Smooth muscle cell (in vitro differentiated cells): Measurements from ENCODE around the gene CORO2B. TPM values are rescaled to one million over a fixed set of nuclear protein-coding genes. Genes with fewer than 3 reads are reported as not detected.

Experiments
- DNase-seq: peaks from one replicate; lab custom pipeline; 2025; ENCODE audit not compliant: unreplicated experiment; lab: John Stamatoyannopoulos, UW
- H2AFZ ChIP-seq: fragments of 200-600 bp; sonication (generic); 2 replicates; pipeline ENCODE4 v1.6.0; 2016; ENCODE audit warnings: antibody characterized with exemption, low read depth, mild to moderate bottlenecking
- H3F3A ChIP-seq: fragments of 200-600 bp; sonication (generic); 2 replicates; pipeline ENCODE4 v1.6.0; 2017; ENCODE audit warnings: antibody characterized with exemption, low read depth
- H3K27ac ChIP-seq: fragments of 200-600 bp; sonication (generic); 2 replicates; pipeline ENCODE4 v1.5.1; 2016; ENCODE audit warnings: low read depth, mild to moderate bottlenecking
- H3K27me3 ChIP-seq: fragments of 200-600 bp; sonication (generic); 2 replicates; pipeline ENCODE4 v1.6.1; 2016; ENCODE audit warnings: low read depth, mild to moderate bottlenecking
- H3K36me3 ChIP-seq: fragments of 200-600 bp; sonication (generic); 2 replicates; pipeline ENCODE4 v1.5.1; 2016; ENCODE audit warnings: low read depth
- H3K4me1 ChIP-seq: fragments of 200-600 bp; sonication (generic); 2 replicates; pipeline ENCODE4 v1.5.1; 2016; ENCODE audit warnings: low read depth
- H3K4me2 ChIP-seq: fragments of 200-600 bp; sonication (generic); 2 replicates; pipeline ENCODE4 v1.6.0; 2016; ENCODE audit warnings: mild to moderate bottlenecking
- H3K4me3 ChIP-seq: fragments of 200-600 bp; sonication (generic); 2 replicates; pipeline ENCODE4 v1.5.1; 2016; ENCODE audit warnings: mild to moderate bottlenecking
- H3K79me2 ChIP-seq: fragments of 200-600 bp; sonication (generic); 2 replicates; pipeline ENCODE4 v1.6.0; 2016; ENCODE audit warnings: low read depth, mild to moderate bottlenecking
- H3K9ac ChIP-seq: fragments of 200-600 bp; sonication (generic); 2 replicates; pipeline ENCODE4 v1.6.0; 2016; ENCODE audit warnings: low read depth
- H3K9me3 ChIP-seq: fragments of 200-600 bp; sonication (generic); replicated peaks from 2 replicates; pipeline ENCODE4 v1.5.1; 2016; ENCODE audit warnings: low read depth
- H4K20me1 ChIP-seq: fragments of 200-600 bp; sonication (generic); 2 replicates; pipeline ENCODE4 v1.6.0; 2016; ENCODE audit warnings: low read depth
- CTCF ChIP-seq: fragments of 200-600 bp; sonication (generic); IDR thresholded peaks from 2 replicates; pipeline ENCODE4 v1.5.1; 2017; ENCODE audit warnings: borderline replicate concordance, mild to moderate bottlenecking, antibody characterized with exemption; ENCODE audit not compliant: insufficient read depth, poor library complexity, severe bottlenecking
- WGBS: methylation state at CpG from one replicate; pipeline ENCODE4 v1.1.7; 2016; ENCODE audit warnings: low lambda C conversion rate; 5-methylcytosine and 5-hydroxymethylcytosine counted together
- polyA plus RNA-seq: library from polyadenylated mRNA; unstranded; fragments of >200 nt; fragmentation: Nextera tagmentation; extraction: Ambion mirVana; gene quantifications from 2 replicates; pipeline ENCODE4 v1.2.1, GENCODE V29; 2016
- total RNA-seq: library from RNA; depleted of rRNA; stranded (reverse); fragments of >200 nt; gene quantifications from 2 replicates; pipeline ENCODE4 v1.2.3, GENCODE V29; 2014

Gene CORO2B
- total and polyA plus RNA-seq, 2 experiments from 2014 or later: 0.47 to 0.49 TPM

- H3K4me1 ChIP-seq: no peaks in the 10 kb centered on the region
- no peak overlapping the region for H3K4me2 ChIP-seq
- H3K36me3 ChIP-seq: no peaks in the 10 kb centered on the region
- no peaks in the 10 kb centered on the region for H4K20me1 ChIP-seq
- no peak overlapping the region for H3K9ac ChIP-seq
- no peaks in the 10 kb centered on the region for H3F3A ChIP-seq
- H3K27ac ChIP-seq: no peak overlapping the region
- WGBS: 98% methylated on average over 10 of the region's 10 CpGs
- no peak for TF ChIP-seq CTCF
- H2AFZ ChIP-seq: no peak overlapping the region
- no peaks in the 10 kb centered on the region for H3K27me3 ChIP-seq
- H3K79me2 ChIP-seq: no peaks in the 10 kb centered on the region
- DNase-seq: no peak
- no peaks in the 10 kb centered on the region for H3K9me3 ChIP-seq
- H3K4me3 ChIP-seq: no peak overlapping the region
Observed at GRCh38 chr15:68711406-68711805, 132.6 kb downstream of the CORO2B start.

GRCh38 chr15:68712886-68713285, 134.1 kb downstream of the CORO2B start:
- WGBS: 92% methylated on average over 4 of the region's 4 CpGs
- DNase-seq: no peak

GRCh38 chr15:68713874-68714273, 135.1 kb downstream of the CORO2B start:
- Histone ChIP-seq H3K36me3 (no peaks in the 10 kb centered on the region), H3K27me3 (no peaks in the 10 kb centered on the region), H3K27ac (no peak overlapping the region), H3F3A (no peaks in the 10 kb centered on the region), H2AFZ (no peak overlapping the region), H3K4me2 (no peak overlapping the region), H3K79me2 (no peaks in the 10 kb centered on the region), H4K20me1 (no peaks in the 10 kb centered on the region), H3K4me1 (no peaks in the 10 kb centered on the region), H3K9ac (no peak overlapping the region), H3K9me3 (no peaks in the 10 kb centered on the region), H3K4me3 (no peak overlapping the region)
- no peak for DNase-seq
- TF ChIP-seq CTCF: no peak
- 89% methylated on average over 9 of the region's 9 CpGs for WGBS

More at GRCh38 chr15:68712886-68713285, 134.1 kb downstream of the CORO2B start:
- Histone ChIP-seq H3K27me3 (no peaks in the 10 kb centered on the region), H4K20me1 (no peaks in the 10 kb centered on the region), H3K27ac (no peak overlapping the region), H3K9me3 (no peaks in the 10 kb centered on the region), H3K36me3 (no peaks in the 10 kb centered on the region), H3F3A (no peaks in the 10 kb centered on the region), H3K9ac (no peak overlapping the region), H3K4me3 (no peak overlapping the region), H3K4me1 (no peaks in the 10 kb centered on the region), H3K4me2 (no peak overlapping the region), H2AFZ (no peak overlapping the region), H3K79me2 (no peaks in the 10 kb centered on the region)
- TF ChIP-seq CTCF: no peak

GRCh38 chr15:68715111-68715510, 136.3 kb downstream of the CORO2B start:
- H3K79me2 ChIP-seq: no peaks in the 10 kb centered on the region
- no peaks in the 10 kb centered on the region for H3K27me3 ChIP-seq
- H3K27ac ChIP-seq: no peak overlapping the region
- TF ChIP-seq CTCF: no peak
- no peak overlapping the region for H2AFZ ChIP-seq
- no peak overlapping the region for H3K9ac ChIP-seq
- H4K20me1 ChIP-seq: no peaks in the 10 kb centered on the region
- H3K9me3 ChIP-seq: no peaks in the 10 kb centered on the region
- no peaks in the 10 kb centered on the region for H3F3A ChIP-seq
- H3K4me1 ChIP-seq: no peaks in the 10 kb centered on the region
- WGBS: 93% methylated on average over 8 of the region's 8 CpGs
- DNase-seq: no peak
- H3K36me3 ChIP-seq: no peaks in the 10 kb centered on the region
- H3K4me3 ChIP-seq: no peak overlapping the region
- H3K4me2 ChIP-seq: no peak overlapping the region
